Non-pigmented ciliary epithelial cell (primary cell): ENCODE results near the gene FOXL3.
"Not testable (repeated sequence)": the region's sequence is repeated elsewhere in the genome, so short reads cannot be mapped to it uniquely, and the experiment has no call there.

Experiments used
- DNase-seq: peaks from one replicate; pipeline ENCODE4 v3.0.0-alpha.2; 2010; ENCODE audit warnings: low read depth

FOXL3 gene

GRCh38 chr7:289209-289755 is 688 bp upstream of the FOXL3 start:
- no peak for DNase-seq

DNA sequence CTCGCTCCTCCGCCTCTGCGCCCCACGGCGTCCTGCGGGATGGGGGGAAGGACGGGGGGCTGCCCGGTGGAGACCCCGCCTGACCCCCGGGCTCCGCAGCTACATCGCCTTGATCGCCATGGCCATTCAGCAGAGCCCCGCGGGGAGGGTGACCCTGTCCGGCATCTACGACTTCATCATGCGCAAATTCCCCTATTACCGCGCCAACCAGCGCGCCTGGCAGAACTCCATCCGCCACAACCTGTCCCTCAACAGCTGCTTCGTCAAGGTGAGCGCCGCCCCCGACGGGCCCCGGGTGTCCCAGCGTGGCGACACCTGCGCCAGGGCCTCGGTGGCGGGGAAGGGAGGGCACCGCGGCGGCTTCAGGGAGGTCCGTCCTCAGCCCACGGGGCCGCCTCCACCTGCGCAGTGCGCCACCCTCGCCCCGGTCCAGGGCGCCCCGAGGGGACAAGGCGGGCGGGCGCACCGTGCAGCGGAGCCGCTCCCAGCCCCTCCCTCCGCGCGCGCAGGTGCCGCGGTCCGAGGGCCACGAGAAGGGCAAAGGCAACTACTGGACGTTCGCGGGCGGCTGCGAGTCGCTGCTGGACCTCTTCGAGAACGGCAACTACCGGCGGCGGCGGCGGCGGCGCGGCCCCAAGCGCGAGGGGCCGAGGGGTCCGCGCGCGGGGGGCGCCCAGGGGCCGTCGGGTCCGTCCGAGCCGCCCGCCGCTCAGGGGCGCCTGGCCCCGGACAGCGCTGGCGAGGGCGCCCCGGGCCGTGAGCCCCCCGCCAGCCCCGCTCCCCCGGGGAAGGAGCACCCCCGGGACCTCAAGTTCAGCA is 793 bp downstream of the FOXL3 start:
- DNase-seq: no peak

DNA sequence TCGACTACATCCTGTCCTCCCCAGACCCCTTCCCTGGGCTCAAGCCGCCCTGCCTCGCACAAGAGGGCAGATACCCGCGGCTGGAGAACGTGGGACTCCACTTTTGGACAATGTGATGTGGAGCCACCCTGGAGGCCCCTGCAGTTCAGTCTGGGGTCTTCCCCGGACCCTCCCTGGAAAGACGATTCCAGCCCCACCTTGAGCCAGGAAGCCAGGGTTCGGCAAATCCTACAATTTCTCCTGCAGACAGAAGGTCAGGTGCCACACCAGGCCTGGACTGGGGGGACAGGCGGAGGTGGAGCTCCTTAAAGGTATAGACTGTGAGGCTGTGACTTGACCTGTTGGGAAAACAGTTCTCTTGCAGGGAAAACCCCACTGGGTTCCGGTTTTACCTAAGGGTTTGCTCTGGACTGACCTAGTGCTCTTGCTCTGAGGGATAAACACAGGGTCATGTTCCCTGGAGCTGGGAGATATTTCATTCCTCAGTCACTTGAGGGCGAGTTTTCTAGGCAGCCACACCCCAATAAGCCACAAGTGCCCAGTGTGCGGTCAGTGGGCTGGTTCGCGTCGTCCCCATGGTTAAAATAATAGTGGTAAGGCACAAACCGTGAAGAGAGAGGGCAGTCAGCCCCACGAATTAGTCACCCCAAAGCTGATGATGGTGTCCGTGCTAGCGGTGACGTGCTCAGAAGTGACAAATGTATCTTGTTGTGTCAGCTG is 1.6 kb downstream of the FOXL3 start:
- DNase-seq: no peak

- no peak for DNase-seq
Observed at GRCh38 chr7:292226-292625, 2.3 kb downstream of the FOXL3 start.

- no peak for DNase-seq
Observed at GRCh38 chr7:292826-293225, 2.9 kb downstream of the FOXL3 start.

- no peak for DNase-seq
Observed at GRCh38 chr7:293681-294439, 3.9 kb downstream of the FOXL3 start.

GRCh38 chr7:294440-295154 is 4.6 kb downstream of the FOXL3 start:
- no peak for DNase-seq

DNA sequence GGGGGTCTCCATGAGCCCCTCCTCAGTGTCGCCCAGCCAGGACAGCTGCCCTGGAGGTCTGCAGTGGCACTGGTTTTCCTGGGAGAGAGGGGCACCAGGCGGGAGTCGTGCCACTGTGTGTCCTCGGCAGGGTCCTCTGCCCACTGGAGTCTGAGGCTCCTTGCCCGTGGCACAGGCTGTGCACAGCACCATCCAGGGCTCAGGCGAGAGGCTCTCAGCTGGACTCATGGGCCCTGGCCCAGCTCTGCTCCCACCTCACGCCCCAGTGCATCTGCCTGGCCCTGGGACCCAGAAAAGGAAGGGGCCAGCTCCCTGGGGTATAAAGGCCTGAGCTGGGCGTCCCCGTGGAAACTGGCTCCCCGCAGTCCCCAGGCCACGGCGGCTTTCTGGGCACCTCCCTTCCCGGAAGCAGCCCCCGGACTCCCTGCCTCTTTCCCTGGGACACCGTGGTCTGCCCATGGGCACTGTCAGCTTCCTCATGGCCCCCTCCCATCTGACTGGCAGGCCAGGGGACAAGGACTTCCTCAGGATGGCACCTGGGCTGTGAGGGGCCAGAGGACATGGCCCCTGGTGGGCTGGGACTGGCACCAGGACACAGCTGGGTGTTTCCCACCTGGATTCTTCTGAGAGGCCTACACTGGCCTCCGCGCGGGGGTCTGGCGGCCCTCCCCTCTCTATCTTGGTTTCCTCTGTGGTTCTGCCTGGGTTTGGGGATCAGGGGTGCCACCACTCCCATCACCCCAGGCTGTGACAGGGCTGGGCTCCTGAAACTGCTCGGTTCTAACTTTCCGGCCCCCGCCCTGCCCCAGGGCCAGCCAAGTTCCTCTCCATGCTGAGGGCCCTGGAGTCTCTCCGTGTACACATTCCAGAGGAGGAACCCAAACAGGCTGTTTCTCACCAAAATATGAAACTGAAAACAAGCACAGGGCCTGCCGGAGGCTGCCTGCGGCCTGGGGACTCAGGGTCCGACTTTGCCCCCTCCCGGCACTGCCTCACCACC is 5.5 kb downstream of the FOXL3 start:
- no peak for DNase-seq

DNA sequence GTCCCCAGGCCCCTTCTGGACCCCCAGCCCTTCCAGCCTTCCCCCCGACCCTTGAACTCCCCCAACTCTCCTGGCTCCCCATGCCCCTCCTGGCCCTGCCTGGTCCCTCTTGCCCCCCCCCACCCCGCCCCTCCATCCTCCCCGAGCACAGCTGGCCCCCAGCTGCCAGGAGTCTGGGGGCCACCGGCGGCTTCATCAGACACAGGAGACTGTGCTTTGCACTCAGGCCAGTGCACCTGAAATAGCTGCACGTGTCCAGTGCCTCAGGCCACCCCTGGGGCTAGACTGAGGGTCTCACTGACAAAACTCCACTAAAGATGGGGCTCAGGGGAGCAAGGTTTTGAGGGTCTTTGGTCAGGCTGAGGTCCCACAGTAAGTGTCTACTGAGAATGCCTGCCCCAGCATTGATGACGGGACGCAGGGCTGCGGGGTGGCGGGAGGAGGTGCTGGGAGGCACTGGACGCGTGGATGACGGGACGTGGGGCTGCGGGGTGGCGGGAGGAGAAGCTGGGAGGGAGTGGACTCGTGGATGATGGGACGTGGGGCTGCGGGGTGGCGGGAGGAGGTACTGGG is 6.5 kb downstream of the FOXL3 start:
- DNase-seq: no peak

GRCh38 chr7:297141-297540 is 7.2 kb downstream of the FOXL3 start:
- not testable (repeated sequence) for DNase-seq

DNA sequence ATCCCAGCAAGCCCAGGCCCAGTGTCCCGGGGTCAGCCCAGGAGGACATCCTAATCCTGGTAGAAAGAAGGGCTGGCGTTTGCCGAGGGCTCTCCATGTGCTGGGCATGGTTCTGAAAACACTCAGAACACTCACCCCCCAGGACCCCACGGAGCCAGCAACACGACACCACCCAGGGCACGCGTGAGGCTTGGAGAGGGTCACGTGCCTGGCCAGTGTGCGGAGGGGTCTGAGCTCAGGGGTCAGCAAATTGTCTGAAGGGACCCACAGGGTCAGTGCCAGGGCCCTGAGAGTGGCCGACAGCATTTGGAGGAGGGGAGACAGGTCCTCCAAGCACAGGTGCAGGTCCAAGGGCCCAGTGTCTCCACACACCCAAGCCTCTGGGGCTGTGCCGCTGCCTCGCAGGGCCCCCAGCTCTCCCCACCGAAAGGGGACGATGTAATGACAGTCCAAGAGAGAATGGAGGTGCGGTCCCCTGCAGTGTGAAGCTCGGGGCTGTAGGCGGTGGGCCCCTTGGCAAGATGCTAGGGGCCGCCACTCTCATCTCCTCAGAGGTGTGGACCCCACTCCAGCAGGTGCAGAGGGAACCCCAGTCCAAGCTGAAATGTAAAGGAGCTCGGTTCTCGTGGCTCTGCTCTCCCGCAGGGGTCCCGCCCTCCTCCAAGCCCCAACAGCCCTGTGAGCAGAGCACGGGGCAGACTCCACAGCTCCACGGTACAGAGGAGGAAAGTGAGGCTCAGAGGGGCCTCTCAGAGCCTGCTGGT is 7.8 kb downstream of the FOXL3 start:
- no peak for DNase-seq

DNA sequence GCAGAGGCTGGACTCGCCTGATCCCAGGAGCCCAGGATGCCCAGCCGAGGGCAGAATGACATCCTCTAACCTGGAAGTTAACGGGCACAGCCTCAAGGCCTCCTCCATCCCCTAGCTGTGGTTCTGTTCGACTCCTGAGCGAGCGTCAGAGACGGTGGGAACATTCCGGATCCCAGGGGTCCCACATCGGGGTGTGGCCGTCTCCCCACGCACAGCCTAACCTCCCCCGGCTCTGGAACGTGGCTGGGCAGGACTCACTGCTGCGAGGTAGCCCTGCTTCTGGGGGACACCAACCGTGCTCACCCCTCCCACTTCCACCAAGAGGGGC is 8.4 kb downstream of the FOXL3 start:
- no peak for DNase-seq

- no peak for DNase-seq
Observed at GRCh38 chr7:298743-299142, 8.8 kb downstream of the FOXL3 start.

GRCh38 chr7:299169-299568 is 9.2 kb downstream of the FOXL3 start:
- no peak for DNase-seq

GRCh38 chr7:299628-300027 is 9.7 kb downstream of the FOXL3 start:
- DNase-seq: no peak

- DNase-seq: no peak
Observed at GRCh38 chr7:300048-300447, 10.1 kb downstream of the FOXL3 start.

DNA sequence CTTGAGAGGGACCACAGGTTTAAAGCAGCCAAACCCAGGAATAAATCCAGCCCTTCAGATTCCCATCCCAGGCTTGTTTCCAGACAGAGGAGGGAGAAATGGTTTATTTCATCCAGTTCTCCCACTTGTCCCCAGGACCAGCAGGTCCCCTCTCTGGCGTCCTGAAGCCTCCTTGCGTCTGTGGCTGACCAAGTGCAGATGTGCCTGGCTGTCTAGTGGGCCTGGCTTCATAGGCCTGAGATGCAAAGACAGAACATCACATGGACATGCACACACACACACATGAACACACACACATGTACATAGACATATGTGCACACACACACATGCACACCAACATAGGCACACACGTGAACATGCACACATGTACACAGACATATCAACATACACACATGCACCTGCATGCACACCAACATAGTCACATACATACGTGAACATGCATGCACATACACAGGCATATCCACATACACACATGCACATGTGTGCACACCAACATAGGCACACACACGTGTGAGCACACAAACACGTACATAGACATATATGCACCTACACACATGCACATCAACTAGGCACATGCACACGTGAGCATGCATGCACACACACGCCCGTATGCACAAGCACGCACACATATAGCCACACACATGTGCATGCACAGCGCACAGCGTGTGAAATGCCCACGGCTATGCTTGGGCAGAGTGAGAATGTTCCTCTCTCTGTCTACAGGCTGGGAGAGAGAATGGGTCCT is 10.7 kb downstream of the FOXL3 start:
- DNase-seq: no peak

DNA sequence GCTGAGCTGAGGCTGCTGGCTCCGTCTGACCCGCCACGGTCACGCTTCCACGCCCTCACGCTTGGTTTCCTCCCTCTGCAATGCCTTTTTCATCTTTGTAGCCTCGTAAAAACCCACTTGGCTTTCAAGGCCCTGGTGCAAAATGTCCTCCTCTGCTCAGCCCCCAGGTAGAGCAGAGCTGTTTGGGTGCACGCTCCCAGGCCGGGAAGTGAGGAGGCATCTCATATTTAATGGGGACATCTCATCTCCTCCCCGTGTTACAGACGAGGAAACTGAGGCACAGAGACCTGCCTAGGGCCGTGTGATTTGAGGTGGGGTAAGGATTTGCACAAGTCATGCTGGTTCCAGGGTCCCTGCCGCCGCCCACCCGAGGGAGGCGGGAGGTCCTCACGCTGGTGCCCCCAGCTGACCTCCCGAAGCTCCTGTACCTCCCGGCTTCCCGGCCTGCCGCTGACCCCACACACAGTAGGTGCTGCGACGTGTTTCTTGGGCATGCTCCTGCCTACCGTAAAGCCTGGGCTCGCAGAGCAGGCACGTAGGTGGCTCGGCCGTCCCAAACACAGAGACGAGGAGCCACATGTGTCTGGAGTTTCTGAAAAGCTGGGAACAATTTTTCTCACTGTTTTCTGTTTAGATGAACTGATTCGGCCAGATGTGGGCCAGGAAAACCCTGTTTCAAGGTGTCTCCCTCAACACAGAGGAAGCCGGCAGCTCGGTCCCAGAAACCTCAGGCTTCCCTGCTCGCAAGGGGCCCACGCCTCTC is 11.5 kb downstream of the FOXL3 start:
- DNase-seq: no peak
